SJSA1 (cell line): ENCODE measurements around the gene ETV4. TPM values are rescaled to one million over a fixed set of nuclear protein-coding genes. Genes with fewer than 3 reads are reported as not detected.

Experiments used
- DNase-seq, 2 experiments: peaks; one replicate each; pipeline ENCODE4 v3.0.0-alpha.2; 2015 to 2020; ENCODE audit warnings: low spot score in 2 of 2, low read depth in 1 of 2
- H3K27ac ChIP-seq: fragments of 250-450 bp; sonication (Bioruptor Pico); 2 replicates; pipeline ENCODE4 v1.5.1; 2020; ENCODE audit warnings: mild to moderate bottlenecking, moderate library complexity
- H3K27me3 ChIP-seq: fragments of 250-450 bp; sonication (Bioruptor Pico); replicated peaks from 2 replicates; pipeline ENCODE4 v1.5.1; 2020; ENCODE audit warnings: mild to moderate bottlenecking, moderate library complexity
- H3K36me3 ChIP-seq: fragments of 250-450 bp; sonication (Bioruptor Pico); 2 replicates; pipeline ENCODE4 v1.5.1; 2020; ENCODE audit warnings: mild to moderate bottlenecking
- H3K4me1 ChIP-seq: fragments of 250-450 bp; sonication (Bioruptor Pico); replicated peaks from 2 replicates; pipeline ENCODE4 v1.6.1; 2021; ENCODE audit warnings: mild to moderate bottlenecking
- H3K4me3 ChIP-seq: fragments of 250-450 bp; sonication (Bioruptor Pico); 2 replicates; pipeline ENCODE4 v1.5.1; 2020; ENCODE audit warnings: mild to moderate bottlenecking
- H3K9me3 ChIP-seq: fragments of 250-450 bp; sonication (Bioruptor Pico); replicated peaks from 2 replicates; pipeline ENCODE4 v1.5.1; 2020; ENCODE audit warnings: mild to moderate bottlenecking
- total RNA-seq: library from RNA; depleted of rRNA; stranded (reverse); fragments of >200 nt; shearing (Covaris generic); gene quantifications from 2 replicates; pipeline ENCODE4 v1.2.3, GENCODE V29; 2014

ETV4 gene
- total RNA-seq, 1 experiment from 2014 or later: 16.8 TPM

DNA sequence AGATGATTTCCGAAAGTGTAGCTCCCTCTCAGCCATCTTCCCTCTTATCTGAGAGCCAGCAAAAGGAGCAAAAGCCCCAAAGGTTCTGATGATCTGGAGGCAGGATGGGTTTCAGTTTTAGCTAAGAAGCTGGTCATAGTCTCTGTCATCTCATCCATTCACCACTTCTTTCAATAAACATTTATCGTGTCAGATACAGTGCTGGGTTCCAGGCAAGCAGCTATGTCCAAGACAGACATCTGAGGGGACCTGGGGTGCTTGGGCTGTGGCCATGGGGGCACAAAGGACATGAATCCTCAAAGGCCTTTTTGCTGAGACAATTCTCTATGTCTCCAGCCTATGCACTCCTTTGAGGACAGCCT is 1.0 kb upstream of the ETV4 start:
- no peak overlapping the region for H3K27ac ChIP-seq
- no peak for DNase-seq
- H3K4me3 ChIP-seq: no peak overlapping the region
- H3K27me3 ChIP-seq: no peaks in the 10 kb centered on the region
- H3K9me3 ChIP-seq: no peaks in the 10 kb centered on the region
- peaks cover 33% of the 10 kb centered on the region for H3K4me1 ChIP-seq
- H3K36me3 ChIP-seq: no peaks in the 10 kb centered on the region

DNA sequence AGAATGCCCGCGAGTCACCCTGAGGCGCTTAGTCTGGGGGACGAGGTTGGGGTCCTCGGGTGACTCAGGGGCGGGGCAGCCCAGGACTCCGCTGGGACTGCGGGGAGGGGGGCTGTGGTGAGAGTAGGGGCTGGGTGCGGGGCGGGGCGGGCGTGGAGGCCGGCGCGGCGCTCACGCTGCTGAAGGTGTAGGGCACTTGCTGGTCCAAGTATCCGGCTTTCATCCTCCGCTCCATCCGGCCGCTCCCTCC is 832 bp downstream of the ETV4 start:
- H3K4me3 ChIP-seq: peak overlapping the region; percentile 49
- no peaks in the 10 kb centered on the region for H3K27me3 ChIP-seq
- H3K9me3 ChIP-seq: no peaks in the 10 kb centered on the region
- peaks cover 44% of the 10 kb centered on the region for H3K4me1 ChIP-seq
- peak overlapping the region; percentile 49 for H3K27ac ChIP-seq
- H3K36me3 ChIP-seq: no peaks in the 10 kb centered on the region
- DNase-seq: no peak

DNA sequence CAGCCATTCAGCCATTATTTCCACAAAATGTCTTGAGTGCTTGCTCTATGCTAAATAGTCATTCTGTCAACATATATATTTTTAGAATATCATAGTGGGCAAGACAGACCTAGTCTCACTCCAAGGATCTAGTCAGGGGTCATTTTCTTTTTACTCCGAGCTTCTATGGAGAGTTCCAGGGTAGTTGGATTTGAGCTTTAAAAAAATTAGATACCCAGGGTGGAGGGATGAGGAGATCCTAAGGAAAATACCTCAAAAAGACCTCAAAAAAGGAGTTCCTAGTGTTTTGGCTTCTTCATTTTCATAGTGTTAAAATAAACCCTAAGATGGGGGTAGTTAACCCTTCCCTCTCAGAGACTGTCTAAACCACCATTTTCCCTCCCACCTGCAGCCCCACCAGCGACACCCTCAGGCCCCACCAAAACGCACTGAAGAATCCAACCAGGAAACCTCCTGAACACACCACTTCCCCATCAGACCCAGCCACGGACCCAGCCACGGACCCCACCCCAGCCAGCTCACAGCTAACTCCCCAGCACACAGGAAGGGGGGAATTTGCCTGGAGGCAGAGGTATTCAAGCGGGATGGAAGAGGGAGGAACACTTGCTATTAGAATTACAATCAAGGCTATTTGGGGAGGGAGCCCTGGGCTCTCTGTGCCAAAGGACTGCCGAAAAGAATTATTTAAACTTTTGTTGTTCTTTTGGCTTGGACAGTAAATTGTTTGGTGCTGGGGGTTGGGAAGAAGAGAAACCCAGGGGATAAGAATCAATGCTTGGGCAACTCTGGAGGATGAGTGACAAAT is 2.2 kb downstream of the ETV4 start:
- Histone ChIP-seq H3K4me1 (peaks cover 44% of the 10 kb centered on the region), H3K9me3 (no peaks in the 10 kb centered on the region), H3K27ac (peak overlapping the region; percentile 15; the same call in 1 of the 2 replicates), H3K4me3 (peak overlapping the region; percentile 1; the same call in 1 of the 2 replicates), H3K36me3 (no peaks in the 10 kb centered on the region), H3K27me3 (no peaks in the 10 kb centered on the region)
- DNase-seq: no peak

DNA sequence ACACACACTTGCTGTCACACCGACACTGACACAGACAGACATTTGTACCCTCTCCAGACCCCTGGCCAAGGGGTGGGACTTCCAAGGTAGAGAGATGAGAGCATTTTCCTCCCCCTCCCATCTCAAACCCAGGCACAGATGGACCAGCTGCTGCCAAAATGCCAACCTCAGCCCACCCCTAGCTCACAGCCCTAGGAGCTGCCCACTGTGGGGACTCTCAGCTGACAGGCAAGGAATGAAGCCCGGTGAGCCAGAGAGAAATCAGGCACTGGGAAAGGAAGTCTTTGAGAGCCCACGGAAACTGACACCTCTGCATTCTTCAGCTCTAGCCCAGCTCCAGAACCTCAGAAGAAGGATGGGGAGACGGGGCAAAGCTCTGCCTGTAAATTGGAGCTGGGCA is 2.8 kb downstream of the ETV4 start:
- Histone ChIP-seq H3K9me3 (no peaks in the 10 kb centered on the region), H3K4me3 (no peak overlapping the region), H3K27me3 (no peaks in the 10 kb centered on the region), H3K27ac (no peak overlapping the region), H3K36me3 (no peaks in the 10 kb centered on the region), H3K4me1 (peaks cover 44% of the 10 kb centered on the region)
- DNase-seq: no peak

DNA sequence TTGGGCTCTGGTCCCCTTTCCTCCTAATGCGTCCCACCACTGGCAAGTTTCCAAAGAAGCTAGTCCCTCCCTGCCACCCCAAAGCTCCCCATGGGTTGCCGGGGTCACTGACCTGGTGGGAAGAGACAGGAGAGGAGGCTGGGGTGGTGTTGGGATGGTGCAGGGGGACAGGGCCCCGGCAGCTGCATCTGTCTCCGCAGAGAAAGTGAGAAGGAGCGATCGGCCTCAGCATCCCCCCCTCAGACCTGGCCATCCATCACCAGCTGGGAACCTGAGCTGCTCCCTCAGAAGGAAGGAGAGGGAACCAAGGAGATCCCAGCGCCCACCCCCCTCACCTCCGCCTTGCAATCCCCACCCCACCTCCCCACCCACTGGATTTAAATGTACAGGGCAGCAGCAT is 3.3 kb downstream of the ETV4 start:
- H3K9me3 ChIP-seq: no peaks in the 10 kb centered on the region
- H3K27ac ChIP-seq: no peak overlapping the region
- no peak overlapping the region for H3K4me3 ChIP-seq
- peaks cover 44% of the 10 kb centered on the region for H3K4me1 ChIP-seq
- no peak for DNase-seq
- no peaks in the 10 kb centered on the region for H3K36me3 ChIP-seq
- no peaks in the 10 kb centered on the region for H3K27me3 ChIP-seq

DNA sequence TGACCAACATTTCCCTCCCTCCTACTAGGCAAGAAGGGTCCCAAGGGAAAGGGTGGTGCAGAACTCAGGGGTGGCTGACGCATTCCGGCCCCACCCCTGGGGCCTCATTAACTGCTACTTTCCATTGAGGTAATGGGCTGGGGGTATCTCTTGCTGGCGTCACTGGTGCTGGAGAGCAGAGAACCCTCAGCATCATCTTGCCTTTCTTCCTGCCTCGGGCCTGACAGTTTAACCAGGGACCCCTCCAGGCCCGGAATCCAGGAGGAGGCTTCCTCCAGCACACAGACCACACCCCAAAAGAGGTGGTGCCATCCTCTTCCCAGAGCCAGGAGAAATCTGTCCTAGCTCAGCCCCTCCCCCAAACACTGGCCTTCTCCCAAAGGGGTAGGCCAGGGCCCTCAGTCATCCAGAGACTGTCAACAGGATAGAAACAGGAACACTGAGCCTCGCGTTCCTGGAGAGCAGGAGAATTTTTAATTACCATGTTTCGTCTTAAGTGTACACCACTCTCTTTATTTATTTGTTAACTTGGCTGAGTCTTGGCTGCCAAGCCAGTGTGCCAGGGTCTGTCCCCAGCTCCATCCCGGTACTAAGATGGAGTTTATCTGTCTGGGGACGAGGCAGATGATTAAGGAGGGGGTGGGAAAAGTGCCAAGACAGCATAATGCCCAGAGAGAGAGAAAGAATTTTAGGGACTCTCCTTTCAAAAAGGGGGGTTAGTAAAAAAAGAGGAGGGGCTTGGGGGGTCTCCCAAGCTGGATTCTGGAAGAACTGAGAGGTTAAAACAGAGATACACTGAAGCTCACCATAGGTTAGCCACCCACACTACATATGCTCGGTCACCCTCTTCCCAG is 5.1 kb downstream of the ETV4 start:
- Histone ChIP-seq H3K27ac (no peak overlapping the region), H3K36me3 (no peaks in the 10 kb centered on the region), H3K9me3 (no peaks in the 10 kb centered on the region), H3K4me1 (peaks cover 48% of the 10 kb centered on the region), H3K27me3 (no peaks in the 10 kb centered on the region), H3K4me3 (no peak overlapping the region)
- no peak for DNase-seq

DNA sequence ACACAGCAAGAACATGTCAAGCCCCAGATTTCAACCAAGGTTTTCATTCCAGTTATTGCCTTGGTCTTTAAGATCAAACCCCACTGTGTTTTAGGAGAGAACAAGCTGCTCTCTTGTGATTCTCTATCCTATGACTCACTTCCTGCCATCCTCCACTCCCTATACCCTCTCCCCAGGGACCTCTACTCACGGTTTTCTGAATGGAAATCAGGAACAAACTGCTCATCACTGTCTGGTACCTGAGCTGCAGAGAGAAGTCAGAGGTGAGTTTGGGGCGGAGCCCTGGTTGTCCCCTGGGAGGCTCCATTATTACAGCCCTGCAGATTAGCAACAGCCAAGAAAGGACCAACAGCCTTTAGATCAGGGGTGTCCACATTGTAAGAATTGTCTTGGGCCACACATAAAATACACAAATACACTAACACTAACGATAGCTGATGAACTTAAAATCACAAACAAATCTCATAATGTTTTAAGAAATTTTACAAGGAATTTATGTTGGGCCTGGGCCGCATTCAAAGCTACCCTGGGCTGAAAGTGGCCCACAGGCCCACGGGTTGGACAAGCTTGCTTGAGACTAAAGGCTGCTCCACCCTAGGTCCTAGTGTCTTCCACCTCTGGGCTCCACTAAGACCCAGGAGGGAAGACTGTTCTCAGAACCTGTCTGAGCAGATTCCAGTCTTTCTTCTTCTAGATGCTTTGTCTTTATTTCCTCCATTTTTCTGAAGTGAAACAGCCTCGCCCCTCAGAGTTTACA is 9.7 kb downstream of the ETV4 start:
- H3K27me3 ChIP-seq: no peaks in the 10 kb centered on the region
- peaks cover 40% of the 10 kb centered on the region for H3K4me1 ChIP-seq
- peaks cover 5% of the 10 kb centered on the region; the same call in 1 of the 2 replicates for H3K36me3 ChIP-seq
- no peak overlapping the region for H3K4me3 ChIP-seq
- DNase-seq: peak; percentile 76 to 77
- no peaks in the 10 kb centered on the region for H3K9me3 ChIP-seq
- H3K27ac ChIP-seq: peak overlapping the region; percentile 66

DNA sequence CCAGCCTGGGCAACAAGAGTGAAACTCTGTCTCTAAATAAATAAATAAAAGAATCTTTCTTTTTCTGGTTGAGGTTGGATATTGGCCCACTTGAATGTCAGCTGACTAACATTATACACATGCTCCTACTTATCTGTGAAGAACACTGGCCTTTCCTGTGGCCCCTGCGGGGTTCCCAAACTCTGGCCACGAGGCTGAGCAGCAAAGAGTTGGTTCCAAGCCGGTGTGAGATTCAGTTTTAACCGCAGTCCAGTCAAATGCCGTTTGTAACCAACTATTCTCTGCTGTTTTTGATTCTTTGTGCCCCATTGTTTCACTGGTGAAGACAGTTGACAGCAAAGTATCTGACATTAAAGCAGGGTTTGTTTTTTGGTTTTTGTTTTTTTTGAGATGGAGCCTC is 11.2 kb downstream of the ETV4 start:
- no peak overlapping the region for H3K27ac ChIP-seq
- no peaks in the 10 kb centered on the region for H3K9me3 ChIP-seq
- no peak for DNase-seq
- peaks cover 47% of the 10 kb centered on the region for H3K4me1 ChIP-seq
- H3K4me3 ChIP-seq: no peak overlapping the region
- H3K36me3 ChIP-seq: peaks cover 10% of the 10 kb centered on the region; the same call in 1 of the 2 replicates
- no peaks in the 10 kb centered on the region for H3K27me3 ChIP-seq

DNA sequence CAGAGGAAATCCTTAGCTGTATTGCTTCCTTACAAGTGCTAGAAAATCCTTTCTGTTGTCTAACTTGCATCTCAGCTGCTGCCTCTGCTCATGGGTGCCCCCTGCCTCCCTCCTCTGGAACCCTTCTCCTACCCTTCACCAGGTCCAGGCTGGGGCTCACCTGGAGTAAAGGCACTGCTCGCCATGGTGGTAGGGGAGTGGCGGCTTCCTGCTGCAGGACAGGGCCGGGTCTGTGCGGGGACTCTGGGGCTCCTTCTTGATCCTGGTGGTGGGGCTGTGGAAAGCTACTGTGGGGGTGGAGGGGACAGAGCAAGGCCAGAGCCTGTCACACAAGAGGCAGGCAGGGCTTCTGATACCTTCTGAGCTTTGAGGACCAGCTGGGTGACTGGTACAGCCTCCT is 12.4 kb downstream of the ETV4 start:
- no peaks in the 10 kb centered on the region for H3K27me3 ChIP-seq
- H3K4me3 ChIP-seq: no peak overlapping the region
- H3K27ac ChIP-seq: no peak overlapping the region
- H3K4me1 ChIP-seq: peaks cover 52% of the 10 kb centered on the region
- H3K36me3 ChIP-seq: peaks cover 20% of the 10 kb centered on the region
- H3K9me3 ChIP-seq: no peaks in the 10 kb centered on the region
- no peak for DNase-seq

DNA sequence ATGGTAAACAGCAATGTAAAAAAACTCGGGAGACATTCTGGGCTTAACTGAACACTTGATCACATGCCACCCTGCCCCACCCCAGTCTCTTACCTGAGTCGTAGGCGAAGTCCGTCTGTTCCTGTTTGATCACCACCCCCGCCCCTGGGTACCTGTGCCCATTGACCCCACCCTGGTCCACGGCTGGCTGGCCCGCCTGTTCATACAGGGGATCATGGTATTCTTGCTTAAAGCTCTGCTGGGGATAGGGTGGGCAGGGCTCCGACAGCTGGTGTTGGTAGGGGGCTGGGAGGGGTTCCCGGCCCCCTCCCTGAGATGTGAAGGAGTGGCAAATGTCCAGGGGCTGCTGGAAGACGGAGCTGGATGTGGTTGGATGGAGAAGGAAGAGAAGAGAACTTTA is 13.6 kb downstream of the ETV4 start:
- Histone ChIP-seq H3K4me3 (no peak overlapping the region), H3K27ac (no peak overlapping the region), H3K4me1 (peaks cover 52% of the 10 kb centered on the region), H3K36me3 (peaks cover 32% of the 10 kb centered on the region), H3K9me3 (no peaks in the 10 kb centered on the region), H3K27me3 (no peaks in the 10 kb centered on the region)
- DNase-seq: no peak

DNA sequence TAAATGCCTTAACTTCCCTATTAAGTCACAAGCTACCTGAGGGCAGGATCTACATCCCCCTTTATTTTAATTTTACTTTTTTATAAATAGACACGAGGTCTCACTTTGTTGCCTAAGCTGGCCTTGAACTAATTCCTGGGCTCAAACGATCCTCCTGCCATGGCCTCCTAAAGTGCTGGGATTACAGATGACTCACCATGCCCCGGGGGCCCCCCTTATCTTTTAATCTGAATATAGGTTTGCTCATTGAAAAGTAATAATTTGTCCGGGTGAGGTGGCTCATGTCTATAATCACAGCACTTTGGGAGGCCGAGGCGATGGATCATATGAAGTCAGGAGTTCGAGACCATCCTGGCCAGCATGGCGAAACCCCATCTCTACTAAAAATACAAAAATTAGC is 14.2 kb downstream of the ETV4 start:
- Histone ChIP-seq H3K9me3 (no peaks in the 10 kb centered on the region), H3K27me3 (no peaks in the 10 kb centered on the region), H3K27ac (no peak overlapping the region), H3K4me3 (no peak overlapping the region), H3K4me1 (peaks cover 50% of the 10 kb centered on the region), H3K36me3 (peaks cover 38% of the 10 kb centered on the region)
- no peak for DNase-seq

DNA sequence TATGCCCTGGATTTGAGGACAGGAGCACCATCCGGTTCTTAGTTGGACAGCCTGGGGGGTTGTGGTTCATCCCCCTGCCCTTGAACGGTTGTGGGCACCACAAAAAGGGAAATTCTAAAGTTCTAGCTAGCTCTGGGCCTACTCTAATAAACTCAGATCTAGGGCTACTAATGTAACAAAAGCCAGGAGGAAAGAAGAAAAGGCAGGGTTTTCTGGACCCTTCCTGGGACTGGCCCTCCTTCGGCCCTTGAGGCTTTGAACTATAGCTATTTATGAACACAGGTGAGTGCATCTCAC is 15.1 kb downstream of the ETV4 start:
- H3K4me3 ChIP-seq: no peak overlapping the region
- H3K27ac ChIP-seq: peak overlapping the region; percentile 66
- H3K27me3 ChIP-seq: no peaks in the 10 kb centered on the region
- no peaks in the 10 kb centered on the region for H3K9me3 ChIP-seq
- DNase-seq: no peak
- H3K4me1 ChIP-seq: peaks cover 41% of the 10 kb centered on the region
- H3K36me3 ChIP-seq: peaks cover 47% of the 10 kb centered on the region

DNA sequence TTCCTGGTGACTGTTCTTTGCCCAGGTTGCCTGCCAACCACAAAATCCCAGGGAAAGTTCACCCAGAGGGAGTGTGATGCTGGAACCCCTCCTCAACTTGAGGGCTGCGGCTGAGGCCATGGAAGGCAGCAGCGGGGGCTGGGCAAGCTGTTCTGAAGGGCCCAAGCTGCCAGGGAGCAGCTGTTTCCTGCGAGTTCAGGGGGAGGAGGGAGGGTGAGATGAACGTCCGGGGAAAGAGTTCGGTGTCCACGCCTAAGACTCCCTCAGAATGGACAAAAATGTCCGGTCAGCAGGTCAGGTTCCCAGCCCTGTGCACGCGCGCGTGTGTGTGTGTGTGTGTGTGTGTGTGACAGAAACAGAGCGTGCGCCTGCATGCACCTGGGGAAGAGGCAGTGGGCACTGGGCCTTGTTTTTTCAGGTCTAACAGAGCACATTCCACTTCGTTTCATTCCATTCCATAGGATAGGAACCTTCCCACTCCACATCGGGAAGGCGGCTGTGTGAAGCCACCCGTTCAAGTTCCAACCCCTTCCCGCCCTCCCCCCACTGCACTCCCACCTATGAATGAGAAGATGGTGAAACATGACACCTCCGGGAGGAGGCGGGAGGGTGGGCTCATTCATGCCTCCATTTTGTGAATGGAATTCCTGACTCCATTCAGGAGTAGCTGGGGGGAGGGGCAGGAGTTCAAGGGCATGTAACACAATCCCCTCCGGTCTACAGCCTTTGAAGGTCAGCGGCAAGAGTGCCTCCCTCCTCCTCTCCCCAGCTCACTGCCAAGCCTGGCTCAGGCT is 15.7 kb downstream of the ETV4 start:
- Histone ChIP-seq H3K27ac (peak overlapping the region; percentile 66), H3K9me3 (no peaks in the 10 kb centered on the region), H3K27me3 (no peaks in the 10 kb centered on the region), H3K4me3 (peak overlapping the region; percentile 10), H3K36me3 (peaks cover 48% of the 10 kb centered on the region), H3K4me1 (peaks cover 36% of the 10 kb centered on the region)
- DNase-seq: peak; percentile 94 to 100
